ENCODE results near the gene POM121L2. TPM values are rescaled to one million over a fixed set of nuclear protein-coding genes. Genes with fewer than 3 reads are reported as not detected.

The POM121L2 gene
- total and polyA plus RNA-seq, 10 of the 15 experiments (the other 5 are each of a cell fraction or from before 2014, with no cell fraction given): 0.04 TPM; not detected in 9

GRCh38 chr6:27352850-27353249 is 40.8 kb upstream of the POM121L2 start:
- no TSS peak for BruUV-seq (replicated peaks)
- CTCF ChIA-PET: no interaction called here

More at GRCh38 chr6:27352850-27353249, 40.8 kb upstream of the POM121L2 start:
- ATAC-seq (no peak), FAIRE-seq (no peak), DNase-seq (ENCODE audit: low read depth, low spot score) (no peak)
- Histone ChIP-seq H3K9ac (ENCODE audit: control insufficient read depth, insufficient read depth, low read length) (no peak overlapping the region), H3K4me2 (ENCODE audit: control insufficient read depth, insufficient read depth) (no peak overlapping the region), H4K20me1 (ENCODE audit: control insufficient read depth, insufficient read depth) (no peaks in the 10 kb centered on the region), H3K27ac (ENCODE audit: control insufficient read depth, insufficient read depth) (no peak overlapping the region), H3K9me3 (replicated peaks; ENCODE audit: control insufficient read depth, insufficient read depth, low read length) (no peaks in the 10 kb centered on the region; the same call in 1 of the 3 replicates), H3K27me3 (replicated peaks in 1 of 2; ENCODE audit: control insufficient read depth in 2 of 2, insufficient read depth in 2 of 2, low read length in 1 of 2) (no peaks in the 10 kb centered on the region), H3K36me3 (ENCODE audit: control insufficient read depth in 2 of 2, insufficient read depth in 2 of 2, low read length in 1 of 2) (no peaks in the 10 kb centered on the region), H3K4me3 (no peak overlapping the region), H2AFZ (ENCODE audit: control insufficient read depth, low read depth, low read length) (no peak overlapping the region), H3K4me1 (ENCODE audit: control insufficient read depth, insufficient read depth, low read length) (no peaks in the 10 kb centered on the region), H3K79me2 (ENCODE audit: control insufficient read depth, insufficient read depth, low read length) (no peaks in the 10 kb centered on the region)
- ChIA-PET POLR2A (no interaction called here), RAD21 (ENCODE audit: unreplicated experiment) (no interaction called here), SMC1A (ENCODE audit: uncharacterized antibody, unreplicated experiment) (no interaction called here)
- no peak for TF ChIP-seq NFXL1 (IDR thresholded peaks at IDR 0.05; ENCODE audit: borderline replicate concordance)
- TF ChIP-seq FOXM1 (IDR thresholded peaks at IDR 0.05; ENCODE audit: low read depth, low read length): no peak
- TF ChIP-seq PML (IDR thresholded peaks at IDR 0.05; ENCODE audit: low read length): no peak
- no peak for TF ChIP-seq ZNF207 (IDR thresholded peaks at IDR 0.05; ENCODE audit: borderline replicate concordance)
- no peak for TF ChIP-seq HDAC6 (IDR thresholded peaks at IDR 0.05; ENCODE audit: unreplicated experiment)
- TF ChIP-seq NR2F1 (conservative IDR thresholded peaks at IDR 0.05): no peak
- TF ChIP-seq ASH2L (IDR thresholded peaks at IDR 0.05; ENCODE audit: borderline replicate concordance, low read depth): no peak
- no peak for TF ChIP-seq TBL1XR1 (IDR thresholded peaks at IDR 0.05; ENCODE audit: low read depth, low read length)
- TF ChIP-seq NFIC (IDR thresholded peaks at IDR 0.05; ENCODE audit: low read depth, low read length): no peak
- no peak for TF ChIP-seq CUX1 (IDR thresholded peaks at IDR 0.05; ENCODE audit: insufficient replicate concordance, low read depth, low read length)
- no peak for TF ChIP-seq CREM (IDR thresholded peaks at IDR 0.05; ENCODE audit: low read depth)
- TF ChIP-seq CHD2 (IDR thresholded peaks at IDR 0.05; ENCODE audit: borderline replicate concordance, low read depth, low read length): no peak
- TF ChIP-seq POU2F2 (IDR thresholded peaks at IDR 0.05; ENCODE audit: borderline replicate concordance, low read depth, low read length): no peak
- no peak for TF ChIP-seq SUZ12 (IDR thresholded peaks at IDR 0.05; ENCODE audit: unreplicated experiment)
- no peak for TF ChIP-seq ETV6 (conservative IDR thresholded peaks at IDR 0.05 in 1 of 2, IDR thresholded peaks at IDR 0.05 in 1 of 2; ENCODE audit: borderline replicate concordance in 1 of 2, low read depth in 1 of 2)
- TF ChIP-seq NR2C1 (IDR thresholded peaks at IDR 0.05): no peak
- no peak for TF ChIP-seq POLR2A (IDR thresholded peaks at IDR 0.05; ENCODE audit: low read depth, low read length)
- TF ChIP-seq IKZF1 (conservative IDR thresholded peaks at IDR 0.05): no peak
- no peak for TF ChIP-seq YBX1 (IDR thresholded peaks at IDR 0.05)
- in situ Hi-C loops (cut with MboI) (no loop called here), intact Hi-C loops (cut with micrococcal nuclease; ENCODE audit: unreplicated experiment) (no loop called here)
- WGBS (ENCODE audit: insufficient coverage, insufficient replicate concordance, low lambda C conversion rate, missing lambda C conversion rate): 18% methylated on average over 3 of the region's 4 CpGs

Measured in GM12878 (cell line).